ENCODE data around the gene NAPSA.
"Not testable (repeated sequence)": the region's sequence is repeated elsewhere in the genome, so short reads cannot be mapped to it uniquely, and the experiment has no call there.

NAPSA gene

GRCh38 chr19:50329926-50330294, 35.5 kb downstream of the NAPSA start:
- DNase-seq: not testable (repeated sequence)

DNA sequence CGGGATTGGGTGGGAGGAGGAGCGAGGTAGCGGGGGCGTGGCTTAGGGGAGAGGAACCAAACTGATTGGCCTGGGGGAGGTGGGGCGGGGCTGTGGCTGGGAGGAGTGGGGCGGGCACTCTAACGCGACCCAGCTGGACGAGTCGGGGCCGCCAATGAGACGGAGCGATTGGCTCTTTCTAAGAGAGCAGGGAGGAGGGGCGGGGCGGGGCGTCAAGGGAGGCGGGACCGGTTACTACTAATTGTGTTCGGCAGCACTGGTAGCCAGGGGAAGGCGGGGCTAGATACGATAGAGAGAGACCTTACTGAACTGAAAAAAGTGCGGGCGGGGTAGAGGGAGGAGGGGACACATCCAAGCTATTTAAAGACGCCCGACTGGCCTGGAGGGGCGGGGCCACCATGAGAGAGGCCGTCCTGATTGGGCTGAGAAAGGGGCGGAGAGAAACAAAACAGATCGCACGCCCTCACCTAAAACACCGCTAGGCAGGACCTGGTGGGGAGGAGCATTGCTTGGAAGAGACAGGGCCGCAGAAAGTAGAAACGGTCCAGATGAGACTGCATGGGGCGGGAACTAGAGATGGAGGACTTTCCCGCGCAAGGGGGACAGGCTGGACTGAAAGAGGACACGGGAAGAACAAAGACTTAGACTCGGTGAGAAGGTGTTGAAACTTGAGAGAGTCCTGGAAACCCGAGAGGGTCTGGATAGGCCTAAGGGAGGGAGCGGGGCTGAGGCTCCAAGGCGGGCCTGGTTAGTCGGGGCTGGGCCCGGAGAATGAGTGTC, 36.1 kb downstream of the NAPSA start, which contains the start of gene KCNC3:
Gene KCNC3, minus strand, starts transcription at position 232 of the 780 bp plus-strand sequence. CDS start 295 bp downstream, outside the sequence.
- peak; percentile 100 for DNase-seq

GRCh38 chr19:50328873-50329145, 36.6 kb downstream of the NAPSA start:
- DNase-seq: no peak

DNA sequence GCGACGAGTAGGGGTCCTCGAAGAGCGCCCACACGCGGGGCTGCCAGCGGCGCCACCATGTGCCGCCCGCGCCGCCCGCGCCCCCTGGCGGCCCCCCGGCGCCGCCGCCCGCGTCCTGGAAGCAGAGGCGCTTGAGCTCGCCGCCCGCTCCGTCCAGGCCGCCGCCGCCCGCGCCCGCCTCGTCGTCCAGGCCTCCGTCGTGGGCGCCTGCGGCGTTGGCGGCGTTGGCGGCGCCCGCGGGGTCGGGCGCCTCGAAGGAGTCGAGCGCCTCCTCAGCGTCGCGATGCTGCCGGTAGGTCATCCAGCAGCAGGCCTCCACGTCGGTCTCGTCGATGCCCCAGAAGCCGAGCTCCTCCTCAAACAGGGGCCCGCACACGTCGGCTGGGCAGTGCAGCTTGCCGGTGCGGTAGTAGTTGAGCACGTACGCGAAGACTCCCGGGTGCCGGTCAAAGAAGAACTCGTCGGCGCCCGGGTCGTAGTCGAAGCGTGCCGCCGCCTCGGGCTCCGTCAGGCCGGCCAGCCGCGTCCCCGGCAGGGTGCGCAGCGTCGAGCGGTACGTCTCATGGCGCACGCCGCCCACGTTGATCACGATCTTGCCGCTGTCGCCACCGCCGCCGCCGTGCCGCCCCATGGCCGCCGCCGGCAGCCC, 37.1 kb downstream of the NAPSA start:
- DNase-seq: peak; percentile 52

DNA sequence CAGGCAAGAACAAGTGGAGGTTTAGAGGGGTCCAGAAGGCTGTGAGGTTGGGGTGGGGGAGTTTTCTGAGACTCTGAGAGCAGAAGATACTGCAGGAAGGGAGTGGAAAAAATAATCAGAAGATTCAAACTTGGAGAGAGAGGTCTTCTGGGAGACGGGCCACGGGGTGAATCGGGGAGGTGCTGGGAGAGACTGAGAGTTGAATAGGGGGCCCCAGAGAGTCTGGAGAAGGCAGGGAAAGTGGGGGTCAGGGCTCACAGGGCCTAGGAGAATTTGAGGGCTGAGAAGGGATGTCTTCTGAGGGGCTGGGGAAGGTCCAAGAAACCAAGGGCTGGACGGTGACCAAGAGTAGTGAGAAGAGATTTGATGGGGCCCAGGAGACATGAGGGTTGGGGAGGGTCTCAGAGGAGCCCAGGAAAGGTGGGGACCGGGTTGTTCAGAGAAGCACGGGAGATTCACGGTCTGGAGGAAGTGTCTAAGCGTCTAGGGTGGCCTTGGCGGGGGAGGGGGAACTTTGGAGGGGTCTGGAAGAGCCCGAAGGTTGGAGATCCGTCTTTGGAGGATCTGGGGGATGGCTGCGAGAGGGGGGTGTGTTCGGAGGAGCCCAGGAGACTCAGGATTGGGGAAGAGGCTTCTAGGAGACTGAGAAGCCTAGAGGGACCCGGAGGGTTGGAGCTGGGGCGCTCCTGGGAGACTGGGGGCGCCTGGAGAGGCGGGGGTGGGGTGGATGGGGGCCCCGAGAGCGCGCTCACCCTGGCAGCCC, 37.8 kb downstream of the NAPSA start:
- no peak for DNase-seq

GRCh38 chr19:50327013-50327412, 38.4 kb downstream of the NAPSA start:
- no peak for DNase-seq

DNA sequence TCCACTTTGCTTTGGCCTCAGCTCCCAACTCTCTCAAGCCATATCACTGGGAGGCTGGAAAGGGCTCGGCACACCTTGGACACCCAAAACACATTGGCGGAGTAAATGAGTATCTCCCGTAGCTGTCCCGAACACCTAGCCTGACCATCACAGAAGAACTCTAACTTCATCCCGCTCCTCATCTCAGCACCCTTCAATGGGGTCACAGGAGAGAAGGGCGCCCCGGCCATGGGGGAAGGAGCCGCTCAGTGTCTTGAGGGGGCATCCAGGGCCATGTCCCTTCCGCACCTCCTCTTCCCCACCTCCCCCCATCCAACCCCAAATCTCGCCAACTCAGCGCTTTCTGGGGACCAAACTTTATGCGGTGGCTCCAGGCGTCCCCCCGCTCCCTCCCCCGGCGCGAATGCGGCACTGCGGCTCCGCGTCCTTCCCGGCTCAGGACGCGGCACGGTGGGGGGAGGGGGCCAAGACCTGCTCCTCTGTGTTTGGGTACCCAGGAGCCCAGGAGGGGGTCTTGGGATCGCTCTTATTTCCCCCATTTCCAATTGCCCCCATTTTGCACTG, 39.3 kb downstream of the NAPSA start:
- DNase-seq: no peak

- DNase-seq: peak; percentile 90
Measured at GRCh38 chr19:50325310-50326100, 39.9 kb downstream of the NAPSA start.

GRCh38 chr19:50324331-50324730, 41.1 kb downstream of the NAPSA start:
- no peak for DNase-seq

- DNase-seq: no peak
Measured at GRCh38 chr19:50323782-50324133, 41.7 kb downstream of the NAPSA start.

DNA sequence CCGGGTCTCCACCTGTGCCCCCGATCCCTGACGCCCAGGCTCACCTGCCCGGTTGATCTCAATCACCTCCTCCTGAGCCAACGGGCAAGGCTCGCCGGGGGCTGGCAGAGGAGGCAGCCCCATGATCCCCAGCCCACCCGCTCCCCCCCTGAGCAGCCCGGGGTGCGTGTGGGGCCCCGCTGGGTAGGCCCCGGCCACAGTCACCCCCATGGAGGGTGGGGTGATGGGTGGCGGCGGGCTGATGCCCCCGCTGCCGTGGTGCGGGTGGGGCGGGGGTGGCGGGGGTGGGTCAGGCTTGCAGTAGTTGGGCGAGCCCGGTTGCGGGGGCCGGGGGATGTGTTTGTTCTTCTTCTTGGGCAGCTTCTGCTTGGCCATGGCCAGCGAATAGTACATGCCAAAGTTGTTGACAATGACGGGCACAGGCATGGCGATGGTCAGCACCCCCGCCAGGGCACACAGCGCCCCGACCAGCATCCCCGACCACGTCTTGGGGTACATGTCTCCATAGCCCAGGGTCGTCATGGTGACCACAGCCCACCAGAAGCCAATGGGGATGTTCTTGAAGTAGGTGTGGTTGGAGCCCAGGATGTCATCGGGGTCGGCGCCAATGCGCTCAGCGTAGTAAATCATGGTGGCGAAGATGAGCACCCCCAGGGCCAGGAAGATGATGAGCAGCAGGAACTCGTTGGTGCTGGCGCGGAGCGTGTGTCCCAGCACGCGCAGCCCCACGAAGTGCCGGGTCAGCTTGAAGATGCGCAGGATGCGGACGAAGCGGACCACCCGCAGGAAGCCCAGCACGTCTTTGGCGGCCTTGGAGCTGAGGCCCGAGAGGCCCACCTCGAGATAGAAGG, 42.3 kb downstream of the NAPSA start:
- no peak for DNase-seq

GRCh38 chr19:50322234-50322633, 43.2 kb downstream of the NAPSA start:
- DNase-seq: no peak

- no peak for DNase-seq
Measured at GRCh38 chr19:50321831-50322230, 43.6 kb downstream of the NAPSA start.

- DNase-seq: no peak
Measured at GRCh38 chr19:50320596-50320995, 44.8 kb downstream of the NAPSA start.

- no peak for DNase-seq
Measured at GRCh38 chr19:50320051-50320450, 45.4 kb downstream of the NAPSA start.

GRCh38 chr19:50319156-50319555, 46.3 kb downstream of the NAPSA start:
- no peak for DNase-seq

GRCh38 chr19:50318438-50318837, 47.0 kb downstream of the NAPSA start:
- no peak for DNase-seq

DNA sequence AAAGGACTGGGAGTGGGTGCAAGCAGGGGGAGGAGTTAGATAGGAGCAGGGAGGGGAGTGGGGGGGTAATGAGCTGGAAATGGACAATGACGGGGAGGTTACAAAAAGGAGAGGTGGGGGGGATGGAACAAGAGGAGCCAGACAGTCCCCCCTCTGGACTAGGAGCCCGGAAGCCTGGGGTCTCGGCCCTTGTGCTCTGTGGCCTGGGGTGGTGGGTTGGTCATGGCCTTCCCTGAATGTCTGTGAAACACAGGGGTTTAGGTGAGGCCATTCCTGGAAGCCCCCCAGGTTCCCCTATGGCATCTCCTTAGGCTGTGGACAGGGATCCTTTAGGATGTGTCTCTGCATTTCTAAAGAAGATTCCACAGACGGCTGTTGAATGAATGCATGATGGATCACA, 48.3 kb downstream of the NAPSA start:
- DNase-seq: no peak

DNA sequence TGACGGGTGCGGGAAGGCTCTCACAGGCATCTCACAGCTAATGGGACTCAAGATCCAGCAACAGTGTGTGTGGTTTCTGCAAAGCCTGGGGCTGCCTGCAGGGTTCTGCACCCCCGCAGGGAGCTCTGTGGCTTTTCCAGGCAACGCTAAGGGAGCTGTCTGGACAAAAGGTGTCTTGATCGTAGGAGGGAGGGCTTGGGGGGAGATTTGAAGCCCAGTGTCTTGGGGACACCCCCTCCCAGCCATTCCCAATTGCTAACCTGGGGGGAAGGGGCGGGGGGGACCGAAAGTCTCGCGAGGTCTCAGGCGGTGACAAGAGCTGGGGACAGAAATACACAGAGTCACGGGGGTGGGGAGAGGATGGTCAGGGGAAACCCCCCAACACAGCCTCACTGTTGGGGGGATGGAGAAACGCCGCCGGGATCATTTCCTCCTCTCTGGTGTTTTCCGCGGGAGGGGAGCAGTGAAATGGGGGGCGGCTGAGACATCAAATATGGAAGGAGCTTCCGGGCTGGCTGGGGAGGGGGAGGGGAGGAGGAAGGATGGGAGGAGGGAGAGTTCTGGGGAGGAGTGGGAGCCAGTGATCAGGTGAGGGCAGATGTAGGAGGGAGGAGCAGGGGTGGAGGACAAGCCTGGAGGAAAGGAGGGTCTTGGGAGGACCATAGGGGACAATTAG, 49.5 kb downstream of the NAPSA start:
- no peak for DNase-seq

- no peak for DNase-seq
Measured at GRCh38 chr19:50314724-50315708, 50.4 kb downstream of the NAPSA start.
